ENCODE results near the gene GNG2. TPM values are rescaled to one million over a fixed set of nuclear protein-coding genes. Genes with fewer than 3 reads are reported as not detected.

The GNG2 gene
- total and polyA plus RNA-seq, 2 experiments from 2014 or later: 9.9 to 14.8 TPM

DNA sequence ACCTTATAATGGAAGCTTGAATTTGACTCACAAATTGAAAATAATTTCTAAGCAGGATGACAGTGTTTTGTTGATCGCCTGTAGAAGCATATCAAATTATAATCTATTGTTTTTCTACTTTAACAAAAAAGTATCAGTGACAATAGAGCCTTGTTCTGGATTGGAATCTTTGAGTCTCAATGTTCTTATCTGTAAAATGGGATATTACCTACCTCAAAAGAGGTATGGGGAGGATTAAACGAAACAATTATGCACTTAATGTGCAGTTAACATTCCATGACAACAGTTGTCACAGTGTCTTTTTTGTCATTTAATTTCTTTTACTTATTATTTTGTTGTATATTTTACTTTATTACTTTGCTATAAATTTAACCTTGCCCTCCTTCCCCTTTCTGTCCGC, 130.1 kb downstream of the GNG2 start:
- Histone ChIP-seq H3K4me3 (peak overlapping the region; percentile 96), H3K27ac (ENCODE audit: low read depth) (no peak overlapping the region), H3K36me3 (ENCODE audit: insufficient read depth) (peaks cover 21% of the 10 kb centered on the region; the same call in 1 of the 2 replicates), H3F3A (replicated peaks; ENCODE audit: low read depth) (no peaks in the 10 kb centered on the region), H4K20me1 (replicated peaks; ENCODE audit: insufficient read depth) (peaks cover 9% of the 10 kb centered on the region; the same call in 1 of the 2 replicates), H3K4me2 (peak overlapping the region; percentile 85), H2AFZ (no peak overlapping the region), H3K4me1 (ENCODE audit: insufficient read depth) (peaks cover 4% of the 10 kb centered on the region; the same call in 1 of the 2 replicates), H3K79me2 (replicated peaks; ENCODE audit: insufficient read depth) (peaks cover 53% of the 10 kb centered on the region), H3K9me2 (ENCODE audit: insufficient read depth) (no peaks in the 10 kb centered on the region), H3K27me3 (ENCODE audit: insufficient read depth) (no peaks in the 10 kb centered on the region)
- no peak for ATAC-seq
- peaks cover 45% of the 10 kb centered on the region for H3K36me3 Mint-ChIP-seq (ENCODE audit: low read depth)
- TF ChIP-seq, protein P1, sequence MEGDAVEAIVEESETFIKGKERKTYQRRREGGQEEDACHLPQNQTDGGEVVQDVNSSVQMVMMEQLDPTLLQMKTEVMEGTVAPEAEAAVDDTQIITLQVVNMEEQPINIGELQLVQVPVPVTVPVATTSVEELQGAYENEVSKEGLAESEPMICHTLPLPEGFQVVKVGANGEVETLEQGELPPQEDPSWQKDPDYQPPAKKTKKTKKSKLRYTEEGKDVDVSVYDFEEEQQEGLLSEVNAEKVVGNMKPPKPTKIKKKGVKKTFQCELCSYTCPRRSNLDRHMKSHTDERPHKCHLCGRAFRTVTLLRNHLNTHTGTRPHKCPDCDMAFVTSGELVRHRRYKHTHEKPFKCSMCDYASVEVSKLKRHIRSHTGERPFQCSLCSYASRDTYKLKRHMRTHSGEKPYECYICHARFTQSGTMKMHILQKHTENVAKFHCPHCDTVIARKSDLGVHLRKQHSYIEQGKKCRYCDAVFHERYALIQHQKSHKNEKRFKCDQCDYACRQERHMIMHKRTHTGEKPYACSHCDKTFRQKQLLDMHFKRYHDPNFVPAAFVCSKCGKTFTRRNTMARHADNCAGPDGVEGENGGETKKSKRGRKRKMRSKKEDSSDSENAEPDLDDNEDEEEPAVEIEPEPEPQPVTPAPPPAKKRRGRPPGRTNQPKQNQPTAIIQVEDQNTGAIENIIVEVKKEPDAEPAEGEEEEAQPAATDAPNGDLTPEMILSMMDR (conservative IDR thresholded peaks at IDR 0.05; ENCODE audit: low read depth in 2 of 2): no peak
- TF ChIP-seq, protein P2, sequence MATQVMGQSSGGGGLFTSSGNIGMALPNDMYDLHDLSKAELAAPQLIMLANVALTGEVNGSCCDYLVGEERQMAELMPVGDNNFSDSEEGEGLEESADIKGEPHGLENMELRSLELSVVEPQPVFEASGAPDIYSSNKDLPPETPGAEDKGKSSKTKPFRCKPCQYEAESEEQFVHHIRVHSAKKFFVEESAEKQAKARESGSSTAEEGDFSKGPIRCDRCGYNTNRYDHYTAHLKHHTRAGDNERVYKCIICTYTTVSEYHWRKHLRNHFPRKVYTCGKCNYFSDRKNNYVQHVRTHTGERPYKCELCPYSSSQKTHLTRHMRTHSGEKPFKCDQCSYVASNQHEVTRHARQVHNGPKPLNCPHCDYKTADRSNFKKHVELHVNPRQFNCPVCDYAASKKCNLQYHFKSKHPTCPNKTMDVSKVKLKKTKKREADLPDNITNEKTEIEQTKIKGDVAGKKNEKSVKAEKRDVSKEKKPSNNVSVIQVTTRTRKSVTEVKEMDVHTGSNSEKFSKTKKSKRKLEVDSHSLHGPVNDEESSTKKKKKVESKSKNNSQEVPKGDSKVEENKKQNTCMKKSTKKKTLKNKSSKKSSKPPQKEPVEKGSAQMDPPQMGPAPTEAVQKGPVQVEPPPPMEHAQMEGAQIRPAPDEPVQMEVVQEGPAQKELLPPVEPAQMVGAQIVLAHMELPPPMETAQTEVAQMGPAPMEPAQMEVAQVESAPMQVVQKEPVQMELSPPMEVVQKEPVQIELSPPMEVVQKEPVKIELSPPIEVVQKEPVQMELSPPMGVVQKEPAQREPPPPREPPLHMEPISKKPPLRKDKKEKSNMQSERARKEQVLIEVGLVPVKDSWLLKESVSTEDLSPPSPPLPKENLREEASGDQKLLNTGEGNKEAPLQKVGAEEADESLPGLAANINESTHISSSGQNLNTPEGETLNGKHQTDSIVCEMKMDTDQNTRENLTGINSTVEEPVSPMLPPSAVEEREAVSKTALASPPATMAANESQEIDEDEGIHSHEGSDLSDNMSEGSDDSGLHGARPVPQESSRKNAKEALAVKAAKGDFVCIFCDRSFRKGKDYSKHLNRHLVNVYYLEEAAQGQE (IDR thresholded peaks at IDR 0.05; ENCODE audit: unreplicated experiment): no peak
- no peak for TF ChIP-seq EZH2phosphoT487 (IDR thresholded peaks at IDR 0.05; ENCODE audit: unreplicated experiment)
- TF ChIP-seq EZH2 (IDR thresholded peaks at IDR 0.05; ENCODE audit: low read depth, unreplicated experiment): no peak
- TF ChIP-seq CREB1 (CRISPR knock-in tag; IDR thresholded peaks at IDR 0.05; ENCODE audit: low read depth): no peak
- TF ChIP-seq JUNB (IDR thresholded peaks at IDR 0.05; ENCODE audit: unreplicated experiment): no peak
- no peak for TF ChIP-seq ZNF331 (CRISPR knock-in tag; IDR thresholded peaks at IDR 0.05; ENCODE audit: low read depth)
- TF ChIP-seq, protein P3, sequence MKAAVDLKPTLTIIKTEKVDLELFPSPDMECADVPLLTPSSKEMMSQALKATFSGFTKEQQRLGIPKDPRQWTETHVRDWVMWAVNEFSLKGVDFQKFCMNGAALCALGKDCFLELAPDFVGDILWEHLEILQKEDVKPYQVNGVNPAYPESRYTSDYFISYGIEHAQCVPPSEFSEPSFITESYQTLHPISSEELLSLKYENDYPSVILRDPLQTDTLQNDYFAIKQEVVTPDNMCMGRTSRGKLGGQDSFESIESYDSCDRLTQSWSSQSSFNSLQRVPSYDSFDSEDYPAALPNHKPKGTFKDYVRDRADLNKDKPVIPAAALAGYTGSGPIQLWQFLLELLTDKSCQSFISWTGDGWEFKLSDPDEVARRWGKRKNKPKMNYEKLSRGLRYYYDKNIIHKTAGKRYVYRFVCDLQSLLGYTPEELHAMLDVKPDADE (IDR thresholded peaks at IDR 0.05): no peak
- no peak for TF ChIP-seq NANOG (IDR thresholded peaks at IDR 0.05; ENCODE audit: borderline replicate concordance)
- TF ChIP-seq ZNF114 (CRISPR knock-in tag; IDR thresholded peaks at IDR 0.05): no peak
- TF ChIP-seq, protein P4, sequence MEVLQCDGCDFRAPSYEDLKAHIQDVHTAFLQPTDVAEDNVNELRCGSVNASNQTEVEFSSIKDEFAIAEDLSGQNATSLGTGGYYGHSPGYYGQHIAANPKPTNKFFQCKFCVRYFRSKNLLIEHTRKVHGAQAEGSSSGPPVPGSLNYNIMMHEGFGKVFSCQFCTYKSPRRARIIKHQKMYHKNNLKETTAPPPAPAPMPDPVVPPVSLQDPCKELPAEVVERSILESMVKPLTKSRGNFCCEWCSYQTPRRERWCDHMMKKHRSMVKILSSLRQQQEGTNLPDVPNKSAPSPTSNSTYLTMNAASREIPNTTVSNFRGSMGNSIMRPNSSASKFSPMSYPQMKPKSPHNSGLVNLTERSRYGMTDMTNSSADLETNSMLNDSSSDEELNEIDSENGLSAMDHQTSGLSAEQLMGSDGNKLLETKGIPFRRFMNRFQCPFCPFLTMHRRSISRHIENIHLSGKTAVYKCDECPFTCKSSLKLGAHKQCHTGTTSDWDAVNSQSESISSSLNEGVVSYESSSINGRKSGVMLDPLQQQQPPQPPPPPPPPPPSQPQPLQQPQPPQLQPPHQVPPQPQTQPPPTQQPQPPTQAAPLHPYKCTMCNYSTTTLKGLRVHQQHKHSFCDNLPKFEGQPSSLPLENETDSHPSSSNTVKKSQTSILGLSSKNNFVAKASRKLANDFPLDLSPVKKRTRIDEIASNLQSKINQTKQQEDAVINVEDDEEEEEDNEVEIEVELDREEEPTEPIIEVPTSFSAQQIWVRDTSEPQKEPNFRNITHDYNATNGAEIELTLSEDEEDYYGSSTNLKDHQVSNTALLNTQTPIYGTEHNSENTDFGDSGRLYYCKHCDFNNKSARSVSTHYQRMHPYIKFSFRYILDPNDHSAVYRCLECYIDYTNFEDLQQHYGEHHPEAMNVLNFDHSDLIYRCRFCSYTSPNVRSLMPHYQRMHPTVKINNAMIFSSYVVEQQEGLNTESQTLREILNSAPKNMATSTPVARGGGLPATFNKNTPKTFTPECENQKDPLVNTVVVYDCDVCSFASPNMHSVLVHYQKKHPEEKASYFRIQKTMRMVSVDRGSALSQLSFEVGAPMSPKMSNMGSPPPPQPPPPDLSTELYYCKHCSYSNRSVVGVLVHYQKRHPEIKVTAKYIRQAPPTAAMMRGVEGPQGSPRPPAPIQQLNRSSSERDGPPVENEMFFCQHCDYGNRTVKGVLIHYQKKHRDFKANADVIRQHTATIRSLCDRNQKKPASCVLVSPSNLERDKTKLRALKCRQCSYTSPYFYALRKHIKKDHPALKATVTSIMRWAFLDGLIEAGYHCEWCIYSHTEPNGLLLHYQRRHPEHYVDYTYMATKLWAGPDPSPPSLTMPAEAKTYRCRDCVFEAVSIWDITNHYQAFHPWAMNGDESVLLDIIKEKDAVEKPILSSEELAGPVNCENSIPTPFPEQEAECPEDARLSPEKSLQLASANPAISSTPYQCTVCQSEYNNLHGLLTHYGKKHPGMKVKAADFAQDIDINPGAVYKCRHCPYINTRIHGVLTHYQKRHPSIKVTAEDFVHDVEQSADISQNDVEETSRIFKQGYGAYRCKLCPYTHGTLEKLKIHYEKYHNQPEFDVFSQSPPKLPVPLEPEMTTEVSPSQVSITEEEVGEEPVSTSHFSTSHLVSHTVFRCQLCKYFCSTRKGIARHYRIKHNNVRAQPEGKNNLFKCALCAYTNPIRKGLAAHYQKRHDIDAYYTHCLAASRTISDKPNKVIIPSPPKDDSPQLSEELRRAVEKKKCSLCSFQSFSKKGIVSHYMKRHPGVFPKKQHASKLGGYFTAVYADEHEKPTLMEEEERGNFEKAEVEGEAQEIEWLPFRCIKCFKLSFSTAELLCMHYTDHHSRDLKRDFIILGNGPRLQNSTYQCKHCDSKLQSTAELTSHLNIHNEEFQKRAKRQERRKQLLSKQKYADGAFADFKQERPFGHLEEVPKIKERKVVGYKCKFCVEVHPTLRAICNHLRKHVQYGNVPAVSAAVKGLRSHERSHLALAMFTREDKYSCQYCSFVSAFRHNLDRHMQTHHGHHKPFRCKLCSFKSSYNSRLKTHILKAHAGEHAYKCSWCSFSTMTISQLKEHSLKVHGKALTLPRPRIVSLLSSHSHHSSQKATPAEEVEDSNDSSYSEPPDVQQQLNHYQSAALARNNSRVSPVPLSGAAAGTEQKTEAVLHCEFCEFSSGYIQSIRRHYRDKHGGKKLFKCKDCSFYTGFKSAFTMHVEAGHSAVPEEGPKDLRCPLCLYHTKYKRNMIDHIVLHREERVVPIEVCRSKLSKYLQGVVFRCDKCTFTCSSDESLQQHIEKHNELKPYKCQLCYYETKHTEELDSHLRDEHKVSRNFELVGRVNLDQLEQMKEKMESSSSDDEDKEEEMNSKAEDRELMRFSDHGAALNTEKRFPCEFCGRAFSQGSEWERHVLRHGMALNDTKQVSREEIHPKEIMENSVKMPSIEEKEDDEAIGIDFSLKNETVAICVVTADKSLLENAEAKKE (CRISPR knock-in tag; IDR thresholded peaks at IDR 0.05): no peak
- H3K4me3 Mint-ChIP-seq: peak overlapping the region; percentile 95
- peaks cover 3% of the 10 kb centered on the region for H3K27me3 Mint-ChIP-seq (ENCODE audit: insufficient read depth, low read depth, poor library complexity)
- H3K4me1 Mint-ChIP-seq: peaks cover 3% of the 10 kb centered on the region
- H3K27ac Mint-ChIP-seq: no peak overlapping the region
- H3K9me3 Mint-ChIP-seq: no peaks in the 10 kb centered on the region
- no peak for DNase-seq (ENCODE audit: low spot score)
